GM19452 (cell line): ENCODE results near the gene KBTBD6.
"Not testable (repeated sequence)": the region's sequence is repeated elsewhere in the genome, so short reads cannot be mapped to it uniquely, and the experiment has no call there.

ENCODE experiments used
- ATAC-seq: cut with Tn5 transposase; IDR thresholded peaks from one replicate; pipeline ENCODE4 v1.9.1; 2021; ENCODE audit not compliant: unreplicated experiment

Gene KBTBD6

GRCh38 chr13:41132512-41133152 lies at the start of gene KBTBD6:
Gene KBTBD6 (minus strand): TSS chr13:41132802. CDS start chr13:41132511, 291 bp downstream.
- peak; percentile 96 for ATAC-seq

GRCh38 chr13:41182231-41182630 lies 49.6 kb upstream of the KBTBD6 start:
- no peak for ATAC-seq

- no peak for ATAC-seq
Observed at GRCh38 chr13:41179593-41180250, 47.1 kb upstream of the KBTBD6 start.

GRCh38 chr13:41178040-41178439 lies 45.4 kb upstream of the KBTBD6 start:
- no peak for ATAC-seq

GRCh38 chr13:41177616-41178015 lies 45.0 kb upstream of the KBTBD6 start:
- ATAC-seq = no peak

- ATAC-seq = not testable (repeated sequence)
Observed at GRCh38 chr13:41175576-41175975, 43.0 kb upstream of the KBTBD6 start.

GRCh38 chr13:41162151-41162550 lies 29.5 kb upstream of the KBTBD6 start:
- no peak for ATAC-seq

GRCh38 chr13:41159174-41159573 lies 26.6 kb upstream of the KBTBD6 start:
- ATAC-seq = no peak

GRCh38 chr13:41157048-41157717 lies 24.6 kb upstream of the KBTBD6 start:
- no peak for ATAC-seq

GRCh38 chr13:41156620-41157019 lies 24.0 kb upstream of the KBTBD6 start:
- no peak for ATAC-seq

- no peak for ATAC-seq
Observed at GRCh38 chr13:41154042-41154441, 21.4 kb upstream of the KBTBD6 start.

GRCh38 chr13:41152005-41152404 lies 19.4 kb upstream of the KBTBD6 start:
- ATAC-seq = no peak

GRCh38 chr13:41150058-41150457 lies 17.5 kb upstream of the KBTBD6 start:
- ATAC-seq = no peak

GRCh38 chr13:41148419-41149283 lies 16.0 kb upstream of the KBTBD6 start:
- no peak for ATAC-seq

GRCh38 chr13:41145136-41145908 lies 12.7 kb upstream of the KBTBD6 start:
- ATAC-seq = no peak

GRCh38 chr13:41144576-41144975 lies 12.0 kb upstream of the KBTBD6 start:
- no peak for ATAC-seq

GRCh38 chr13:41139296-41139966 lies 6.8 kb upstream of the KBTBD6 start:
- no peak for ATAC-seq

GRCh38 chr13:41137951-41138350 lies 5.3 kb upstream of the KBTBD6 start:
- no peak for ATAC-seq

GRCh38 chr13:41137241-41137640 lies 4.6 kb upstream of the KBTBD6 start:
- ATAC-seq = no peak
